ENCODE measurements around the gene TRDMT1.

Gene TRDMT1

DNA sequence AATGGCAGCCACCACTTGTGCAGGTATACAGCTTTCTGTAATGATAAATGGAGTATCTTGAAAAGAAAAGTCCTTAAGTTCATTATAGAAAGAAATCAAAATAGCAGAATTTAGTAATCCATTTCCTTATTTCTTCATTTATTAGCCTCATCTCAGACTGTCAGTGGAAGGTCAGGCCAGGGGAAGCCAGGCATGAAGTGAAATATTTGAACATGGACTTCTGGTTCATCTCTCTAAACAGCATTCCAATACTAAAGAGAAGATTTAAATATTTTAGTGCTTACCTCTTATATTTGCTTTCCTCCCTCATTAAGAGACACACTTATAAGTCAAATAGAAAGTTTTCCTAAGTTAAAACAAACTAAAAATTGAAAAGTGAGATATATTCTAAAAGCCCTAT is 26.8 kb downstream of the TRDMT1 start:
- peak; percentile 51 for DNase-seq

DNA sequence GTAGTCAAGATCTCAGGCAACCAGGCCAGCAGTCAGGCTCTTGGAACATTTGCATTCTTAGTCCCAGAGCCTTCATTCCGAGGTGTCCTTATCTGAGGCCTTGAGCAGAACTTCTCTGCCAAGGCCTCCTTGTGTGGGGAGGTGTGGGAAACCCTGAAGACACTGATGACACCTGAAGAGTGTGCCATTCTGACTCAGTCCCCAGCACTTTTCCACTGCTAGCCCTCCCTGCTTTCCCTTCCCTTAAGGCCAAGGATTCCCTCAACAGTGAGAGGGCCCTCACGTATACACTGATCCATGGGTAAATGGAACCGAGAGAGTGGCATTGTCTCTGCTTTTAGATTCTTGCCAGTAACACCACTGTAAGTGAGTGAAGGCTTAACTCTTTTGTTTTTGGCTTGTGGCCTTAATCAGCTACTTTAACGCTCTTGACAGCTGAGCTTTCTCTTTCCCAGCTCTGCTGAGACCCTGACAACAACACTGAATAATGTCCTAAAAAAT is 30.3 kb downstream of the TRDMT1 start:
- DNase-seq = no peak

DNA sequence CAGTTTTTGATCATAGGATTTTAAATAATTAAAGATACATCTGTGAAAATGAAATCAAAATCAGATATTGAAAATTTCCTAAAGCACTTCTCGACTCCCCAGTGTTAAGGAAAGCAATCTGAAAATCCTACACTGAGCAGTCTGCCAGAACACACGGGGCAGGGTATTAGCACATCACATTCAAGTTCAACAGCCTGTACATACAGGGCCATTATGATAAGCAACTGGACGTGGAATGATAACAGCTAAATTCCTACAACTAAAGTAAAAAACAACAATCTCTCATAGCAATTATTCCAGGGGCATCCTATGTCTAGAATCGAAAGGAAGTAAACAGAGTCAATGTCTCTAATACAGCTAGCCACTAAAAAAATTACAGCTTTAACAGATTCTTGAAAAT is 31.7 kb downstream of the TRDMT1 start:
- DNase-seq = no peak

DNA sequence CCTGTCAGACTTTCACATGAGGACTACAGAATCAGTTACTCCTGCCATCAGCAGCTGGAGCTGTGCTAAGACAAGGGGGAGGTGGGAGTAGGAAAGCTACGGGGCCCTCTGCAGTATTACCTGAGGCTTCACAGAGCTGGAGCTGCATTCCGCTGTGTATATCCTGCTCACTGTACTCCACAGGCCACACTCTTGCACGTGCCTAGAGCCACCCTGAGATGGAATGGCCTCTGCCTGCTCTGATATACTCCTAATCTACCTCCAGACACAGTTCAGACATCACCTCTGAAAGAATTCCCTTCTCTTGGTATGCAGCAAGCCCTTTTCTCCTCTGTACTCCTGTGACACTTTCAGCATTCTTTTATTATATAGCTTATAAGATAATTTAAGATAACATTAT is 34.8 kb downstream of the TRDMT1 start:
- no peak for DNase-seq

DNA sequence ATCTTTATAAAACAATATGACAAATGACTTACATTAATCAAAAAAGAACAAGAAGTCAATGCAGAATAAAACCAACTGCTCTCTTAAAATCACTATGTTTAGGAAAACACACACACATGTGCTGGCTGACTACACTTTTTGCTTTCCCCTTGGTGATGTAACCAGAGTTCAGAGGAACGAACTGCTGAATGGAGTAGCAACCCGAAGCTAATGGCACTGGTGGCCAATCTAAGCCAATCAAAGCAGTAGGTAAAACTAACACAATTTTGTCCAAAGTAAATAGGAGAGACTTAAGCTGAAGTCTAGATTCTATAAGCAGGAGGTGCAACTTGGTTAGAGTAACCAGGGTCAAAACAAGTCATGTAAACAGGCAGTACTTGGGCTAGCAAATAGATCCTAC is 38.6 kb downstream of the TRDMT1 start:
- DNase-seq = no peak

DNA sequence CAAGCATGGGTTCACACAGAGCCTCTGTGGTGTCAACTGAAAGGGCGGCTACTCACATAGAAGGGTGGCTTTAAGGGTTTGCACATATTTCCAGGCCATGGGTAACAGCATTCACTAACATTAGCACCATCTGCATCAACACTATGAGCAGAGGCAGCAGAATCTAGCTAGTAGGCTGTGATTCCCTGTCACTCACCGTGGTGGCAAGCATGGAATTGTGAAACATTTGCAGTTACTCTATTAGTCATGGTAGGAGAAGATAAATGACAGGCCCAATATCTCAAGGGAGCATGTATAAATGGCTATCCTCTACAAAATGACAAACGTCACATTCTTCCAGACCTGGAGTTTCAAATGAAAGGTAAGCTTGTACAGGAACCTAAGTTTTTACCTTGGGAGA is 39.7 kb downstream of the TRDMT1 start:
- no peak for DNase-seq

DNA sequence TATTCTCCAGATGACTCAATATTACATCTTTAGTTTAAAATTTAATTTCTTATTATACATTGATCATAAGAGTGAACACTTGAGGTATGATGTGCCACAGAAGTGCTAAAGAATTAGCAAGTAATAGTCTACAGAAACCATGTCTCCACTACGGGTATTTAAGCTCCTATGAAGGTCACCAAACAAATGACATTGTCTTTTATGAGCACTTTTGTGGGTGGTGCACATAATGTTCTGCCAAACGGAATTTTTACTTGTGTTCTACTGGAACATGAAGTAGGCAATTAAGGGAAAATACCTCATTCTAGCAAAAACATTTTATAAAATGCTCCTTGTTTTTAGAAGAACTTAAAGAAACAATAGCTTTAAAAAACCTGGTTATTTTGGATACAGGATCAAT is 44.4 kb downstream of the TRDMT1 start:
- no peak for DNase-seq

DNA sequence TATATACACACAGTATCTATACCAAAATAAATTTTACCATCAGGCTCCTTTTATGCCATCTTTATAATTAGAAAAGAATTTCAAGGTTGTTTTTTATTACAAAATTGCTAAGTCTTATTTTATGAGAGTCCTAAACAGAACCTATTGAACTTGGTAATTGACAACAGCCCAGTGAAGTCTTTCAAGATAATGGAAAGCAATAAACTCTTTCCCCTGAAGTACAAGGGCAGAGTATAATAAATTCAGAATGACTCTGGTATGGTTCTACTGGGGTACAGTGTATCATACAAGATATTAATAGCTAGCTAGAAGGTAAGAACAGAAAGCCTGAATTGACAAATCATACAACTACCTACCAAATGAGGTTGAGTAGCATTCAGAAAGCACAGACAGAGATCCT is 45.6 kb downstream of the TRDMT1 start:
- no peak for DNase-seq

DNA sequence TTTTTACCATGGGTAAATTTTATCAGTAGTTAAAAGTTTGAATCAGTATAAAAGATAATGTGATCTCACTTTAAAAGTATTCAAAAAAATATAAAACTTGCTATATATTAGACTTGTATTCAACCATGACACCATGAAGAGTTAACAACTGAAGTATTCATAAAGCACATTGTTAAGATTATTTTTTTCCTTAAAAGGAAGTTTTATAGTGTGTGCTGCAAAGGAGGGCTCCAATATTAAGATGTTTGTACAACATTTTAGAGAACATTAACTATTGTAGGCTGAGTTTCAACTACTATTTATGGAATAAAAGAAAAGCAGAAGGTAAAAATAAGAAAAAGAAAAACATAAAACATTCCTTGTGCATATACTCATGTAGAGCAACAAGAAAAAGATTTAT is 47.4 kb downstream of the TRDMT1 start:
- peak; percentile 67 for DNase-seq

DNA sequence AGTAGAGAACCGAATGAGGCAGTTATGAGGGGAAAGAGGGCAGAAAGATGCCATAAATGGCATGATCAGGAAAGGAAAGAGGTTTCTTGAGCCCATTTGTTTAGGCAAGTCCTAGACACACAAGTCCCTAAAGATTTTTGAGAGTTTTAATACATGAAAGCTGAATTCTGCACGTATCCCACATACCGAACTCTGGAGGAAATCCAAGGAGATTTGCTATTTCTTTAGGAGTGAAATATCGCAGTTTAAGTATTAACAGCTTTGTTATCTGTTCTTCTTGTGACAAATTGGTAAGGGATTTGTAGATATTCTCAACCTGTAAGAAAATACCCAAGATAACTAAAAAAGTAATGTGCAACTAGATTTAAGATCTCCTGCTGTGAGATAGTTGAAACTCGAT is 48.2 kb downstream of the TRDMT1 start:
- DNase-seq = peak; percentile 35

DNA sequence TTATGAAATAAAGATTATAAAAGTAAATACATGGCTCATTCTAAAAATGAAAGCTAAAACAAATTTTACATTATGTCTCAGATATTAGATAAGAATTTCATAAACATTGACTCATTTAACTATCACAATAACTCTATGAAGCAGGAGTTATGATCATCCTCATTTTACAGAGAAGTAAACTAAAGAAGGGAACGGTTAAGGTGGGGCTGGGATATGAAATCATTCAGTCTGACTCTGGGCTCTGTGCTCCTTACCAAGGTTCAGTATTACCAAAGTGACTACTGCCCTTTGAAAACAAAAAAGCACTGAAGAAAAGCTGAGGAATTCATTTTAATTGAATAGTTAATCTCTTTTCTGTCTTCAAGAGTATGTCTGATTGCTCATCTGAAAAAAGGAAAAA is 49.8 kb downstream of the TRDMT1 start:
- no peak for DNase-seq

DNA sequence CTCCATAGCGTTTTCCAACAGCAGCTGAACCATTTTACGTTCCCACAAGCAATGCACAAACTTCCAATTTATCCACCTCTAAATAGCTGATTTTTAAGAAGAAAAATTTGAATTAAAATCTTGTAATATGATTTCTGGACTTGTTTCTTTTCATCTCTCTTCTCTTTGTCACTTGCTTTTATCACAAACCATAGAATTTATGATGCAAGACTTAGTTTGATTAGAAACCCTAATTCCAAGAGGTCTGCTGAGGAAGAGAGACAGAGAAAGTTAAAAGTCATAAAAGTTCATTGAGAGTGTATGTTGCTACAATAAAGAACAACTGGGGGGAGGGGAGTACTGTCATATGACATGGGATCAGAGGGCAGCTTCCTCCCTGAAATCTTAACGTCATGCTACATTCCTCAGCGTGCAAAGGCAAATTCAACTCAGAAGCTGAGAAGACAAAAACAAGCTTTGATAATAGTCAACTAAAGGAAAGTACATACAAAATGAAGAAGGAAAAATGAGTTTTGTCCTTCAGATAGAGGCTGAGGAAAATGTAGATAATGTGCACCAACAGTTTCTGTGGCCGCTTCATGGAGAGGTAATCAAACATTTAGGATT is 53.5 kb downstream of the TRDMT1 start:
- no peak for DNase-seq

DNA sequence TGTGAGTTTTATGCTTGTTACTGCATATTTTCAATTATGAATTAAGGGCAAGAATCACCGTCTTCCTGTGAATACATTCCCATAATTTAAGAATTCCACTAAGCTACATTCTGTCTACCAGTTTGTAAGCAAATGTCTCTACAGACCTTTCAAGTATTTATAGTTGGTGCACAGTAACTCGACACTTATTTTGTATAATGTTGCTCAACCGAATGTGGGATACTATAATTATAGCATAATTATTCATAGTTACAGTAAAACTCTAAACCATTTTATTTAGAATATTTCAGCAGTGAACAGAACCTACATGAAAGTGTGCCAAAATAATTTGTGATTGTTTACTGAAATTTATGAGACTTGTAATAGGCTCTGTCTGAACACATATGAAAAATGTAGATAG is 54.6 kb downstream of the TRDMT1 start:
- no peak for DNase-seq

DNA sequence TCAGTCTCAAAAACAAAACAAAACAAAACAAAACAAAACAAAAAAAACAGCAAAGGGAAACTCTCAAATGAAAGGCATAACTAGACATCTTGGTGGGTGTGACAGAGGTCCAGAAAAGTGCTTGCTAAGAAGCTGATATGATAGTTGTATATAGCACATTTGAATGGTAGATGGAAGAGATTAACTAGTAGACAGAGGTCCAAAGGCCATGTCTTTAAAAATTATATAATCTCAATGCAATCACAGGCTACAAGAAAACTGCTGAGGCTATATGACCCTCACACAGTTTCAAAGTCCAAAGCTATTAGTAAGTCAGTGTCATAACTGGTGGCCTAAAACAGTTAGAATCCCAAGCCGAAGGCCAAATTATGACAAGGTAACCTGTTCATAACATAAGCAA is 56.2 kb downstream of the TRDMT1 start:
- DNase-seq = no peak

DNA sequence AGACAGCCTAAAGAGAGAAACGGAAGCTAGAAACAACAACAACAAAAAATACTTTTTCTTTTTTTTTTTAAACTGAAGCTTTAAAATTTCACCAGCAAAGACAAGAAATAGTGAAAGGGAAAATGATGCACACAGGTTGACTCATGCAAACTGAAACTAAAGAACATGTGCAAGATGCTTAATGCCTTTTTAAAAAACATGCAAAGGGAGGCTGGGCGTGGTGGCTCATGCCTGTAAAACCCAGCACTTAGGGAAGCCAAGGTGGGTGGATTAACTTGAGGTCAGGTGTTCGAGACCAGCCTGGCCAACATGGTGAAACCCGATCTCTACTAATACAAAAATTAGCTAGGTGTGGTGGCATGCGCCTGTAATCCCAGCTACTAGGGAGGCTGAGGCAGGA is 56.7 kb downstream of the TRDMT1 start:
- DNase-seq = no peak

DNA sequence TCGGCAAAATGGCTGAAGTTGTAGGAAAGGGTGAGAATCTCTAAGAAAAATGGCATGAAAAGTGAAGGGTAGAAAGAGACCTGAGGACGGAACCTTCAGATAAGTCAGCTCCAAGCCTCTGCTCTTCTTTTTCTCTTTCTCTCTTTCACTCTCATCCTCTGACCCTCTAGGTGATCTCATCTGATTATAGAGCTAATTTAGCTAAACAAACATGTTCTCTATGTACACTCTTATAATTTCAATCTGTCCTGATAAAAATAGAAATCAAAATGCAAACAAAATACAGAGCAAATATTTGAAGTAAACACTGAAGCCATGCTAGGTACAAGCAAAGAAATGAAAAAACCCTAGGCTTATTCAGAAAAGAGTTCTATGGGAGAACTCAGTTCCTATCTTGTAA is 57.4 kb downstream of the TRDMT1 start:
- DNase-seq = no peak

DNA sequence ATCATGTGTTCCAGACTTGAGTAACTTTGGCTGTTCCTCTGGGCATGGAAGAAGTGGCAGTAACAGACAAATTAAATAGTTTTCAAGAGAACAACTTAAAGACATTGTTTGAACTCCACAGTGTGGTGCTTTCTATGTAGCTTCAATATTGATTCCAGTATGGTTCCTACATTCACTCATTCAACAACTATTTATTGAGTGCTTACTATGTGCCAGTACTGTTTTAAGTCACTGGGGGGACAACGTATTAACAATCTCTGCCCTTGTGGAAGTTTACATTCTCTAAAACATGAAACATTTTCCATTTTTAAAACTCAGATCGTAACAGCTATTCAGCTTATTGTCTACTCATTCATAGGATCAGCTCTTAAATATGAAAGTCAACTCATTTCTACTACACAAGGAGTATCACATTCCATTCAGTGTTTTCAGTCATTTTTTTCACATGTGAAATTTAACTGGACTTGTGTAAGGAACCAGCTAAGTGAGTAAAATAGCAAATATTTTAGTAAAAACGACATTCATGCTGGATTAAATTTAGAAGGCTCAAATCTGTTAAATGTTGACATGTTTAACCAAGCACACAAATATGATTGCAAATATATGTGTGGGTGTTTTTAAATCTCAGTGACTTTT is 58.3 kb downstream of the TRDMT1 start:
- DNase-seq = peak; percentile 58

DNA sequence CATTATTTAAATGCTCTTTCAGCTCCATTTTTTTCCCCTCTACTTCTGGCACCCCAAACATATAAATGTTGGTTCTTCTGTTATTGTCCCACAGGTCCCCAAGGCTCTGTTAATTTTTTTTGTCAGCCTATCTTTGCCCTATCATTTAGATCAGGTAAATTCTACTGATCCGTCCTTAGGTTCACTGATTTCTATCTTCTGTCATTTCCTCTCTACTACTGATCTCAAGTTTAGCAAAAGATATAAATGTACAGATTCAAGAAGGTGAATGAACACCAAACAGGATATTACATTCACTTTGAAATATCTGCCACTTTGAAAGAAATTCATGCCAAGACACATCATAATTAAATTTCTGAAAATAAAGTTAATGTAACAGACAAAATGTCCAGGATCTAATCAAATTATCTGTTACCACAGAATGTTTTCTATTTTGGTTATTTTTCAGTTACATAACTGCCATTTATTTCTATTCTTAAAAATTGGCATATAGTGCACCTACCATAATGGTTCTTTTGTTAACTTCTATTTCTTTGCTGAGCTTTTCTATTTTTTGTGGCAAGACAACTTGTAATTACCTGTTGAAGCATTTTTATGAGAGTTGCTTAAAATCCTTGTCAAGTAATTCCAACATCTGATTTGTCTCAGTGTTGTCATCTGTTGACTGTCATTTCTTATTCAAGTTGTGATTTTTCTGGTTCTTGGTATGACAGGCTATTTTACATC is 59.8 kb downstream of the TRDMT1 start:
- no peak for DNase-seq

DNA sequence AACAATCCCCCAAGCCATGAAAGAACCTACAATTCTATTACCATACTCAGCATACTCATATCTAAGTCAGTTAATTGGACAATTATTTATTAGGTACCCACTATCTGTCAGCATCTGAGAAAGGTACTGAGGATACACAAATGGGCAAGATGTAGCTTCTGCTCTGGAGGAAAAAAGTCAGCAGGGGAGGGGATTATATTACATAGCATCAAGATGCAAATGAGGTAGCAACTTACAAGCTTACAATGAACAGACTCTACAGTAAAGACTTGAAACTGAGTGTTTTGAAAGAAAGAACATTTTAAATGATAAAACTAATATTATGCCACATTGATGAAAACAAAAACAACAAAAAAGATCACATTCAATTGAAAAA is 61.1 kb downstream of the TRDMT1 start:
- no peak for DNase-seq

DNA sequence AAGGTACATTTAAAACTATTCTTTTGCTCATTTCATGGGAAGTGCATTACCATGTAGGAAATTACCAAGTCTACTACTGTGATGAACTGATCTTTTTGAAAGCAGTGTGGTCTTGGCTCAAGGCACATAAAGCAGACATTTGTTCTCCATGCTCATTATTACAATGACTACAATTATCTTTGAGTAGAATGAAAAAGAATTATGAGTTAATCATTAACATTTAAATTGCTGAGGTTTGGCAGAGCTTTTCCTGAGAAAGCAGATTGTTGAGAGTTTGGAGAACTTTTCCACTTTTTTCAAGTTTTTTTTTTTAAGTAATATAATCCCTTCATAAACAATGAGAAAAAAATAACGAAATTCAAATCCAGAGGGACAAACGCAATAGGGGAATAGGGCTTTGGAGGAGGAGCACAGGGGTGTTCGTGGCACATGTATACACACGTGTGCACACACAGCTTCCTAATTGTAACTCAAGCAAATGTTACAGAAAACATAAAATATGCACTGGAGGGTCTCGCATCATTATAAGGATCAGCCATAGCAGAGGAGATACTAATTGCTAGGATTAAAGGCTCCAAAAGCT is 62.9 kb downstream of the TRDMT1 start:
- DNase-seq = no peak

DNA sequence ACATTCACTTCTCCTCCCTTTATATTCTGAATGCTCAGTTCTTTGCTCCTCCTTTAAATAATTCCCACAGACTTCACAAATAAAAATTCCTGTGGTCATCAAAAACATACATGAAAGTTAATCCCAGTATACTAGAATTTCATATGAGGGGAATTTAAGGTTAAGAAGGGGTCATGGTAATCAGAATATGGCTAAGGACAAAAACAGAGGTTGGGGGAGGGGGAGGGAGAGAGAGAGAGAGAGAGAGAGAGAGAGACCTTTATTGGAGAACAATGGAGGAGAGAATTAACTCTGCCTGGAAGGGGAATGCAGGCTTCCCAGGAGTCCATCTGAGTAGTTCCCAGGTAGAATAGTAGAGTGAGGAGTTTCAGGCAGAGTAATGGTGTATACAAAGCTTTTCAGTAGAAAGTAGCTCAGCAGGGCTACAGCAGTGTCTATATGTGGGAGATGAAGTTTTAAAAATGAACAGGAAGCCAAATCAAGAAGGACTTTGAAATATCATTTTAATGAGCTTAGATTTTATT is 66.7 kb downstream of the TRDMT1 start:
- DNase-seq = peak; percentile 47

DNA sequence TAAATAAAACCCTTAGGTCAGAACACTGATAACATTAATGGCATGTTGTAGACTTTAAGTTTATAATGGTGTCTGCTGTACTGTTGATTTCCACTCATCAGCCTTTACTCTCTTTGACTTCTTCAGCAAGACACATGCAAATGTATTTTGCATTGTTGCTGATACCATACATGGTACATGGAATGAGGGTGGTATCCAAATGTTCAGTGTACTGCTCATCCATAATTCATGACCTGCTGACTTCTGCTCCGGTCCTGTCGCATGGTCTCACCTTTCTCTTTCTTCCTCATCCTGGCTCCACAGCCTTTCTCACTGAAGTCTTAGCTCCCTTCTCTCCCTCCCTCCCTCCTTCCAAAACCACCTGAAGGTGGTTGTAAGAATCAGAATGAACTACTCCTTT is 67.2 kb downstream of the TRDMT1 start:
- DNase-seq = no peak

DNA sequence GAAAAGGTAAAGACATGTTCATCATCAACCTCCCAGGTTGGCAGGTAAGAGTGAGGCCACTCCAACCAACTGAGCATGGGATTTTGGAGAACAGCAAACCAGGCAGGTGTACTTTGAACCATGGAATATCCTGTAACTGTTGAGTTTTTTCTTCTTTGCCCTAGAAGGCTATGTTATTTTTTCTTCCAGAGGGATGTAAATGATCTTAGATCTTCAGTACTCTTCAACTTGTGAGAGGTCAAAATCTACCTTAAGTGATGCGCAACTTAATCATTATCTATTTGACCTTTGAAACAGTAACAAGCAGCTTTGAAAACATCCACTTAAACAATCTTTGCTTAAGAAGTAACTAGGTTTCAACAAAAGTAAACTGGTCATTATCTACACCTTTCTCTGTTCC is 71.7 kb downstream of the TRDMT1 start, which contains the start of gene CUBN:
Gene CUBN, minus strand, starts transcription at position 71 of the 400 bp plus-strand sequence. Its CDS starts 46 bp downstream, at position 25.
- no peak for DNase-seq

All from fibroblast of skin of scalp (primary cell).